Upper lobe of left lung (tissue), 4 donors: Measurements from ENCODE around the gene GALNT5.

Experiments
- EP300 ChIP-seq, 4 donors: sonication (generic); formaldehyde crosslinking; IDR thresholded peaks; one replicate each; pipeline ENCODE4 v1.5.1; 2017; ENCODE audit warnings: antibody characterized with exemption in 4 of 4, control low read depth in 2 of 4
- POLR2A ChIP-seq, 4 donors: fragments of 450-650 bp; IDR thresholded peaks; one replicate each; pipeline ENCODE4 v1.5.1; 2016 to 2017; ENCODE audit warnings: antibody characterized with exemption in 4 of 4, mild to moderate bottlenecking in 2 of 4
- TF ChIP-seq, protein P1 (sequence below), 6 experiments: fragments of 450-650 bp in 4 of 6; fragments of 200-600 bp in 2 of 6; sonication (generic) in 2 of 6; IDR thresholded peaks; one replicate each; pipeline ENCODE4 v1.5.1; 2016 to 2019; ENCODE audit warnings: antibody characterized with exemption in 6 of 6

DNA sequence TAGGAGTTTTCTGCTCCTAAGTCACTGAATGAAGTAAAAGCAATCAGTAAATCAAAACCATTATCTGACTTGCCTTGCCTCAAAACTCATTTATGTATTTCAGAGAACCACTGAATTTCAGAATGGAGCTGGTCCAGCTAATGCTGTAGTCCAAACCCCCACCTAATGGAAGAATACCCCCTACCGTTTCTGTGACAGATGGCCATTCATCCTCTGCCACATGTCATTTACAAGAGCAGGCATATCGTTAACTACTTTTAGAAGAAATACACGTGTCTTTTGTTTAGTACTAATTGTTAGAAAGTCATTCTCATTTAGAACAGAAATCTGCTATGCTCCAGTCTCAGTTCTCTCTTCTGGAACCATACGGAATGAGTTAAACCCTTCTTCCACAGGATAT lies 12.8 kb upstream of the GALNT5 start:
- no peak for TF ChIP-seq POLR2A (IDR thresholded peaks at IDR 0.05)
- TF ChIP-seq, protein P1, sequence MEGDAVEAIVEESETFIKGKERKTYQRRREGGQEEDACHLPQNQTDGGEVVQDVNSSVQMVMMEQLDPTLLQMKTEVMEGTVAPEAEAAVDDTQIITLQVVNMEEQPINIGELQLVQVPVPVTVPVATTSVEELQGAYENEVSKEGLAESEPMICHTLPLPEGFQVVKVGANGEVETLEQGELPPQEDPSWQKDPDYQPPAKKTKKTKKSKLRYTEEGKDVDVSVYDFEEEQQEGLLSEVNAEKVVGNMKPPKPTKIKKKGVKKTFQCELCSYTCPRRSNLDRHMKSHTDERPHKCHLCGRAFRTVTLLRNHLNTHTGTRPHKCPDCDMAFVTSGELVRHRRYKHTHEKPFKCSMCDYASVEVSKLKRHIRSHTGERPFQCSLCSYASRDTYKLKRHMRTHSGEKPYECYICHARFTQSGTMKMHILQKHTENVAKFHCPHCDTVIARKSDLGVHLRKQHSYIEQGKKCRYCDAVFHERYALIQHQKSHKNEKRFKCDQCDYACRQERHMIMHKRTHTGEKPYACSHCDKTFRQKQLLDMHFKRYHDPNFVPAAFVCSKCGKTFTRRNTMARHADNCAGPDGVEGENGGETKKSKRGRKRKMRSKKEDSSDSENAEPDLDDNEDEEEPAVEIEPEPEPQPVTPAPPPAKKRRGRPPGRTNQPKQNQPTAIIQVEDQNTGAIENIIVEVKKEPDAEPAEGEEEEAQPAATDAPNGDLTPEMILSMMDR (IDR thresholded peaks at IDR 0.05), result no peak
- no peak for TF ChIP-seq EP300 (IDR thresholded peaks at IDR 0.05)
